ENCODE results near the gene LIMD2. TPM values are rescaled to one million over a fixed set of nuclear protein-coding genes. Genes with fewer than 3 reads are reported as not detected.

The LIMD2 gene
- total RNA-seq, 4 donors from 2014 or later: 3.1 to 14.9 (median 8.0) TPM

GRCh38 chr17:63696381-63696961, 3.5 kb downstream of the LIMD2 start:
- peaks cover 0 to 19% (median 0%) of the 10 kb centered on the region in 4 donors for H3K27me3 ChIP-seq
- peak overlapping the region in 2 of 4 donors; percentile 40 to 83 for H3K27ac ChIP-seq (replicated peaks in 1 of 4)
- H3K9me3 ChIP-seq: no peaks in the 10 kb centered on the region
- H3K4me1 ChIP-seq: peaks cover 19 to 57% (median 46%) of the 10 kb centered on the region in 4 donors
- 64% methylated on average over 5 of the region's 9 CpGs for WGBS
- DNase-seq (ENCODE audit: extremely low spot score): no peak
- peaks cover 27 to 42% (median 40%) of the 10 kb centered on the region in 4 donors for H3K36me3 ChIP-seq
- intact Hi-C loops (cut with DNase I): no loop called here
- no peak overlapping the region for H3K4me3 ChIP-seq
- TF ChIP-seq POLR2AphosphoS5 (IDR thresholded peaks at IDR 0.05) (peak in 1 of 2 donors; percentile 27), CTCF (IDR thresholded peaks at IDR 0.05) (peak in 2 of 3 experiments; percentile 13 to 48), POLR2A (IDR thresholded peaks at IDR 0.05; ENCODE audit: low read depth) (no peak)

GRCh38 chr17:63695889-63696288, 4.0 kb downstream of the LIMD2 start:
- peaks cover 13 to 51% (median 40%) of the 10 kb centered on the region in 4 donors for H3K4me1 ChIP-seq
- no peaks in the 10 kb centered on the region for H3K9me3 ChIP-seq
- no peak for TF ChIP-seq CTCF (IDR thresholded peaks at IDR 0.05)
- no peak for TF ChIP-seq EP300 (IDR thresholded peaks at IDR 0.05)
- TF ChIP-seq POLR2A (IDR thresholded peaks at IDR 0.05; ENCODE audit: low read depth): no peak
- no peak for TF ChIP-seq POLR2AphosphoS5 (IDR thresholded peaks at IDR 0.05)
- H3K27ac ChIP-seq (replicated peaks in 1 of 4): peak overlapping the region in 2 of 4 donors; percentile 37 to 40
- no peak overlapping the region for H3K4me3 ChIP-seq
- peaks cover 33 to 48% (median 46%) of the 10 kb centered on the region in 4 donors for H3K36me3 ChIP-seq
- DNase-seq (ENCODE audit: extremely low spot score): no peak
- peaks cover 0 to 18% (median 0%) of the 10 kb centered on the region in 4 donors for H3K27me3 ChIP-seq
- intact Hi-C loops (cut with DNase I): no loop called here
- WGBS: 90% methylated on average over 2 of the region's 6 CpGs

- no peak for DNase-seq (ENCODE audit: extremely low spot score)
- Histone ChIP-seq H3K4me3 (no peak overlapping the region), H3K27me3 (peaks cover 0 to 10% (median 0%) of the 10 kb centered on the region in 4 donors), H3K9me3 (no peaks in the 10 kb centered on the region), H3K4me1 (peaks cover 10 to 44% (median 33%) of the 10 kb centered on the region in 4 donors), H3K27ac (replicated peaks in 1 of 4) (peak overlapping the region in 1 of 4 donors; percentile 14), H3K36me3 (peaks cover 40 to 55% (median 54%) of the 10 kb centered on the region in 4 donors)
- TF ChIP-seq POLR2A (IDR thresholded peaks at IDR 0.05; ENCODE audit: low read depth): no peak
- TF ChIP-seq EP300 (IDR thresholded peaks at IDR 0.05): no peak
- no peak for TF ChIP-seq CTCF (IDR thresholded peaks at IDR 0.05)
- intact Hi-C loops (cut with DNase I): no loop called here
- WGBS: 87% methylated on average over 11 of the region's 15 CpGs
Observed at GRCh38 chr17:63694950-63695773, 4.8 kb downstream of the LIMD2 start.

- H3K27me3 ChIP-seq: peaks cover 0 to 3% (median 0%) of the 10 kb centered on the region in 4 donors
- H3K27ac ChIP-seq (replicated peaks in 1 of 4): peak overlapping the region in 1 of 4 donors; percentile 14
- no peak overlapping the region for H3K4me3 ChIP-seq
- TF ChIP-seq POLR2AphosphoS5 (IDR thresholded peaks at IDR 0.05) (no peak), POLR2A (IDR thresholded peaks at IDR 0.05; ENCODE audit: low read depth) (no peak), CTCF (IDR thresholded peaks at IDR 0.05) (no peak), EP300 (IDR thresholded peaks at IDR 0.05) (no peak)
- no peaks in the 10 kb centered on the region for H3K9me3 ChIP-seq
- H3K36me3 ChIP-seq: peaks cover 48 to 63% (median 61%) of the 10 kb centered on the region in 4 donors
- 82% methylated on average over 10 of the region's 12 CpGs for WGBS
- no peak for DNase-seq (ENCODE audit: extremely low spot score)
- intact Hi-C loops (cut with DNase I): no loop called here
- peaks cover 10 to 36% (median 26%) of the 10 kb centered on the region in 4 donors for H3K4me1 ChIP-seq
Observed at GRCh38 chr17:63694229-63694949, 5.5 kb downstream of the LIMD2 start.
